ENCODE results near the gene MYEF2.

Gene MYEF2

GRCh38 chr15:48085591-48085930 is 92.5 kb downstream of the MYEF2 start:
- DNase-seq, result no peak

DNA sequence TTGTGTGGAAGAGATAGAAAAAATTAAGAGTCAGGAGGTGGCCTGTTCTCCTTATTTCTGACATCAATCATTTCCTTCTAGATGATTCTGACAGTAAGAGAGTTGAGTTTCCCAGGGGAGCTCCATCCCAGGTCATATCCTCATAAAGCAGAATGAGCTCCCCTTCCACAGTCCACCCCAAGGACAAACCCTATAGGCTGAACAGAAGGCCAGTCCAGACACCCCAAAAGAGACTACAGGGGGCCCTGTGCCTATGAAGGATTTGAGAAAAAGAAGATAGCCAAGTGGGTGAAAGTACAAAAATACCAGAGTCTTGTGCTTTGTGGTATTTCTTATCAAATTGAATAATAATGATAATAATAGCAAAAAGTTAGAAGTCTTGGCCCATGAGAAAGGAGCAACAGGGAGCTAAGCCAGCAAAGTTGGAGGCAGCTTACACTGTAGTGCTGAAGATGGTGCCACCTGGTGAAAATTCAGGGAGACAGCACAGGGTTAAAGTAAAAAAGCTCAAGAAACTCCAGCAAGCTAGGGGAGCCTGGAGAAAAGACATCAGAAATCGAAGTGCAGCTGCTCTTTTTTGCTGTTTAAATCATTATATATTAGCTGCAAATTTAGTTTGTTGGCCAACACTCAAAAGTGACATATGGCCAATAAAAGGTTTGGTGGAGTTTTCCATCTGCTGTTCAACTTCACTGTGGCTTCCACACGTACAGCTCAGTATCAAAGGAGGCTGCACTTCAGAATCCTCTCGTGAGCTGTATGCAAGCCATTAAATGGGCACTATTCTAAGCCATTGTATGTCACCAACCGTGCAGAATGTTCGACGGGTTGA is 93.1 kb downstream of the MYEF2 start:
- DNase-seq, result no peak

All from activated CD4-positive, alpha-beta T cell treated with anti-CD3 and anti-CD28 coated beads for 1 hour (primary cell).